Thyroid gland (tissue), 4 donors: ENCODE measurements around the gene SIX1.

Source experiments
- CTCF ChIP-seq, 6 experiments: fragments of 200-600 bp in 3 of 6; fragments of 450-650 bp in 3 of 6; sonication (generic) in 3 of 6; IDR thresholded peaks; one replicate each; pipeline ENCODE4 v1.5.1; 2016 to 2019; ENCODE audit warnings: antibody characterized with exemption in 6 of 6, mild to moderate bottlenecking in 2 of 6, inconsistent platforms in 1 of 6, moderate library complexity in 1 of 6
- POLR2A ChIP-seq, 2 donors: fragments of 450-650 bp; IDR thresholded peaks; one replicate each; pipeline ENCODE4 v1.6.1; 2017; ENCODE audit warnings: antibody characterized with exemption in 2 of 2, mild to moderate bottlenecking in 2 of 2, moderate library complexity in 1 of 2

DNA sequence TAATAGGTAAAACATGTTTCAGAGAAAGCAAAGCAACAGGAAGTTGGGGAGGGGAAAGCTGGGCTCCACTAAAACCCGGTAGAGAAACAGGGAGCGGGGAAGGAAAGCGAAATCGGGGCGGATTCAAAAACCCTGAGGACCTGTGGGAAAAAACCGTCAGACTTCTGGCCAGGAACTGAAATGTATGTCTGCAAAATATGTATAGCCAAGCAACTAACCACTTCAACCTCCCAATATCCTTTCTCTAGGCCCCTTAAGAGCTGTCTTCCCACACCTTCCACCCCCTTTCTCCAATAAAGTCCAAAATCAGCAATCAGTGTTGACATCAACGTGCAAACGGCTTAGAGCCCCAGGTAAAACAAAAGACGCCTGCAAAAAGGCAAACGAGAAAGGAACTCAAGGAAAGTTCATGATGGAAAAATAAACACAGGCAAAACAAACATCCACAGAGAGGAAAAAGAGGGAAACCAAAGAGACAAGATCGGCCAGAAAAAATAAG is 32.8 kb downstream of the SIX1 start:
- TF ChIP-seq CTCF (IDR thresholded peaks at IDR 0.05) = no peak
- TF ChIP-seq POLR2A (IDR thresholded peaks at IDR 0.05) = no peak
